H9 (cell line): ENCODE results near the gene NPHS2. TPM values are rescaled to one million over a fixed set of nuclear protein-coding genes. Genes with fewer than 3 reads are reported as not detected.

Experiments
- DNase-seq: peaks from one replicate; pipeline ENCODE4 v3.0.0-alpha.2; 2017
- H2AFZ ChIP-seq: one replicate; pipeline ENCODE4 v1.6.1; 2013; ENCODE audit warnings: mild to moderate bottlenecking, low read length, control low read depth, moderate library complexity
- H2AK5ac ChIP-seq: 2 replicates; pipeline ENCODE4 v1.6.1; 2013; ENCODE audit warnings: low read length, control low read depth, mixed read lengths; ENCODE audit not compliant: insufficient read length
- H2BK120ac ChIP-seq: one replicate; pipeline ENCODE4 v1.6.1; 2013; ENCODE audit warnings: low read depth, mild to moderate bottlenecking, low read length, control low read depth, inconsistent platforms; ENCODE audit not compliant: poor library complexity, severe bottlenecking
- H2BK12ac ChIP-seq: 2 replicates; pipeline ENCODE4 v1.6.1; 2013; ENCODE audit warnings: low read length, control low read depth, mixed read lengths, low read depth; ENCODE audit not compliant: insufficient read length
- H2BK15ac ChIP-seq: 2 replicates; pipeline ENCODE4 v1.6.1; 2013; ENCODE audit warnings: low read depth, low read length, control low read depth
- H2BK20ac ChIP-seq: one replicate; pipeline ENCODE4 v1.6.1; 2013; ENCODE audit warnings: low read depth, mild to moderate bottlenecking, low read length, control low read depth, inconsistent platforms; ENCODE audit not compliant: poor library complexity, severe bottlenecking
- H2BK5ac ChIP-seq: 2 replicates; pipeline ENCODE4 v1.6.1; 2013; ENCODE audit warnings: low read length, control low read depth, mixed read lengths; ENCODE audit not compliant: insufficient read length
- H3K14ac ChIP-seq: 2 replicates; pipeline ENCODE4 v1.6.1; 2013; ENCODE audit warnings: low read length, control low read depth; ENCODE audit not compliant: insufficient read depth
- H3K18ac ChIP-seq: 2 replicates; pipeline ENCODE4 v1.6.1; 2013; ENCODE audit warnings: low read depth, mild to moderate bottlenecking, mixed read lengths, low read length, control low read depth; ENCODE audit not compliant: insufficient read length
- H3K23ac ChIP-seq: 2 replicates; pipeline ENCODE4 v1.6.1; 2013; ENCODE audit warnings: low read length, control low read depth, mixed read lengths, low read depth; ENCODE audit not compliant: insufficient read length
- H3K23me2 ChIP-seq: 2 replicates; pipeline ENCODE4 v1.6.1; 2013; ENCODE audit warnings: low read depth, mild to moderate bottlenecking, mixed read lengths, low read length, control low read depth; ENCODE audit not compliant: insufficient read length, poor library complexity, severe bottlenecking
- H3K27ac ChIP-seq: 2 replicates; pipeline ENCODE4 v1.5.1; 2013; ENCODE audit warnings: low read length, control low read depth, mixed read lengths, low read depth; ENCODE audit not compliant: insufficient read length
- H3K27me3 ChIP-seq: 2 replicates; pipeline ENCODE4 v1.6.1; 2013; ENCODE audit warnings: low read length, control low read depth, inconsistent platforms; ENCODE audit not compliant: insufficient read depth
- H3K4ac ChIP-seq: 2 replicates; pipeline ENCODE4 v1.6.1; 2013; ENCODE audit warnings: low read depth, mild to moderate bottlenecking, control low read depth, inconsistent platforms, low read length, moderate library complexity
- H3K4me1 ChIP-seq: 2 replicates; pipeline ENCODE4 v1.6.1; 2013; ENCODE audit warnings: low read length, control low read depth, inconsistent platforms; ENCODE audit not compliant: insufficient read depth
- H3K4me2 ChIP-seq: 2 replicates; pipeline ENCODE4 v1.6.1; 2013; ENCODE audit warnings: low read length, control low read depth, mixed read lengths; ENCODE audit not compliant: insufficient read length, insufficient read depth
- H3K56ac ChIP-seq: 2 replicates; pipeline ENCODE4 v1.6.1; 2013; ENCODE audit warnings: low read depth, mild to moderate bottlenecking, mixed read lengths, low read length, control low read depth; ENCODE audit not compliant: insufficient read length
- H3K79me1 ChIP-seq: 2 replicates; pipeline ENCODE4 v1.6.1; 2013; ENCODE audit warnings: low read depth, mild to moderate bottlenecking, moderate library complexity, low read length, control low read depth, inconsistent platforms; ENCODE audit not compliant: insufficient read depth, poor library complexity, severe bottlenecking
- H3K79me2 ChIP-seq: 2 replicates; pipeline ENCODE4 v1.6.1; 2013; ENCODE audit warnings: low read length, control low read depth, inconsistent platforms; ENCODE audit not compliant: insufficient read depth
- H3K9ac ChIP-seq: 2 replicates; pipeline ENCODE4 v1.6.1; 2013; ENCODE audit warnings: low read length, control low read depth, mixed read lengths; ENCODE audit not compliant: insufficient read length; ENCODE audit errors: extremely low read depth
- H3K9me3 ChIP-seq: one replicate; pipeline ENCODE4 v1.6.1; 2013; ENCODE audit warnings: low read depth, low read length, inconsistent platforms; ENCODE audit not compliant: control insufficient read depth
- H3T11ph ChIP-seq: one replicate; pipeline ENCODE4 v1.6.1; 2013; ENCODE audit warnings: mild to moderate bottlenecking, low read length, control low read depth, inconsistent platforms
- H4K20me1 ChIP-seq: one replicate; pipeline ENCODE4 v1.6.1; 2013; ENCODE audit not compliant: control insufficient read depth, insufficient read length, insufficient read depth
- H4K5ac ChIP-seq: 2 replicates; pipeline ENCODE4 v1.6.1; 2013; ENCODE audit warnings: low read depth, mild to moderate bottlenecking, mixed read lengths, low read length, control low read depth; ENCODE audit not compliant: insufficient read length
- H4K8ac ChIP-seq: replicated peaks from 2 replicates; pipeline ENCODE4 v1.6.1; 2013; ENCODE audit warnings: low read length, control low read depth, mixed read lengths, low read depth; ENCODE audit not compliant: insufficient read length
- H4K91ac ChIP-seq: 2 replicates; pipeline ENCODE4 v1.6.1; 2013; ENCODE audit warnings: low read depth, mild to moderate bottlenecking, moderate library complexity, mixed read lengths, low read length, control low read depth; ENCODE audit not compliant: insufficient read length
- H3K27ac Mint-ChIP-seq, 3 experiments: 2 replicates in 2 of 3; 3 replicates in 1 of 3; pipeline ENCODE4 v1.8.0; 2020 to 2021; ENCODE audit warnings: mixed read lengths in 3 of 3, mild to moderate bottlenecking in 1 of 3, moderate library complexity in 1 of 3
- H3K27me3 Mint-ChIP-seq: 2 replicates; pipeline ENCODE4 v1.8.0; 2021; ENCODE audit warnings: low read depth, mild to moderate bottlenecking, moderate library complexity, mixed read lengths
- H3K36me3 Mint-ChIP-seq, 3 experiments: 2 replicates in 2 of 3; 3 replicates in 1 of 3; pipeline ENCODE4 v1.8.0; 2020 to 2021; ENCODE audit warnings: low read depth in 3 of 3, mixed read lengths in 3 of 3; ENCODE audit not compliant: insufficient read depth in 1 of 3
- H3K4me1 Mint-ChIP-seq, 2 experiments: 2 replicates each; pipeline ENCODE4 v1.8.0; 2020; ENCODE audit warnings: mixed read lengths in 2 of 2
- H3K4me3 Mint-ChIP-seq, 2 experiments: 2 replicates in 1 of 2; 3 replicates in 1 of 2; pipeline ENCODE4 v1.8.0; 2020 to 2021; ENCODE audit warnings: mild to moderate bottlenecking in 2 of 2, mixed read lengths in 2 of 2, moderate library complexity in 1 of 2
- H3K9me3 Mint-ChIP-seq, 2 experiments: 2 replicates in 1 of 2; 3 replicates in 1 of 2; pipeline ENCODE4 v1.8.0; 2020; ENCODE audit warnings: mild to moderate bottlenecking in 2 of 2, mixed read lengths in 2 of 2, moderate library complexity in 1 of 2
- CTCF ChIP-seq: fragments of 200-600 bp; sonication (generic); conservative IDR thresholded peaks from 3 replicates; pipeline ENCODE4 v1.8.0; 2021; ENCODE audit warnings: antibody characterized with exemption, mild to moderate bottlenecking
- WGBS: extraction: QIAGEN DNeasy Blood & Tissue Kit; methylation state at CpG from one replicate; pipeline ENCODE4 v1.1.7; 2013; ENCODE audit warnings: missing lambda C conversion rate, low lambda C conversion rate, mixed read lengths; ENCODE audit not compliant: insufficient read length; ENCODE audit errors: extremely low coverage; 5-methylcytosine and 5-hydroxymethylcytosine counted together
- total RNA-seq: library from RNA; stranded (reverse); gene quantifications from 2 replicates; pipeline ENCODE4 v1.2.1, GENCODE V29; 2021

NPHS2 gene
- total RNA-seq, 1 experiment from 2014 or later, result not detected

GRCh38 chr1:179549368-179549700 lies 26.4 kb downstream of the NPHS2 start:
- Histone ChIP-seq H3K9ac (no peak overlapping the region), H3K23ac (no peak overlapping the region), H2BK12ac (no peak overlapping the region), H3K4me2 (no peak overlapping the region), H4K5ac (no peak overlapping the region), H2BK15ac (no peak overlapping the region), H3K27ac (no peak overlapping the region), H2AFZ (no peak overlapping the region), H3K56ac (no peak overlapping the region), H3K4me1 (no peaks in the 10 kb centered on the region), H3T11ph (no peak overlapping the region), H2BK5ac (no peak overlapping the region), H3K27me3 (no peaks in the 10 kb centered on the region), H3K14ac (no peak overlapping the region), H3K4ac (no peak overlapping the region), H4K91ac (no peak overlapping the region), H4K8ac (no peak overlapping the region), H2BK120ac (no peak overlapping the region), H4K20me1 (no peaks in the 10 kb centered on the region), H2AK5ac (no peak overlapping the region), H3K79me2 (no peaks in the 10 kb centered on the region), H3K18ac (no peak overlapping the region), H2BK20ac (no peak overlapping the region), H3K23me2 (no peaks in the 10 kb centered on the region), H3K79me1 (no peaks in the 10 kb centered on the region), H3K9me3 (no peaks in the 10 kb centered on the region)
- no peak overlapping the region for H3K27ac Mint-ChIP-seq
- peaks cover 7 to 8% of the 10 kb centered on the region in 2 experiments for H3K4me1 Mint-ChIP-seq
- no peak for DNase-seq
- H3K36me3 Mint-ChIP-seq, result no peaks in the 10 kb centered on the region
- no peak overlapping the region for H3K4me3 Mint-ChIP-seq
- no CpG with 5 or more reads among the region's 2 CpGs for WGBS
- no peaks in the 10 kb centered on the region; the same call in none of the 2 replicates for H3K27me3 Mint-ChIP-seq
- TF ChIP-seq CTCF, result no peak
- no peaks in the 10 kb centered on the region; a peak in 1 of 5 replicates for H3K9me3 Mint-ChIP-seq
